ENCODE data around the gene GTF2B.

GRCh38 chr1:88877911-88878310 lies 13.5 kb downstream of the GTF2B start:
- no peak for TF ChIP-seq CTCF (conservative IDR thresholded peaks at IDR 0.05; ENCODE audit: low read depth, low read length)
- no peak for TF ChIP-seq FOS (IDR thresholded peaks at IDR 0.05; ENCODE audit: low read depth, low read length)
- TF ChIP-seq MXI1 (IDR thresholded peaks at IDR 0.05; ENCODE audit: borderline replicate concordance, low read depth, low read length), result no peak
- TF ChIP-seq SMC3 (IDR thresholded peaks at IDR 0.05; ENCODE audit: low read depth, low read length), result no peak
- TF ChIP-seq MAZ (IDR thresholded peaks at IDR 0.05; ENCODE audit: borderline replicate concordance, low read depth, low read length), result no peak
- no peak for TF ChIP-seq RAD21 (IDR thresholded peaks at IDR 0.05; ENCODE audit: low read length)
- TF ChIP-seq POLR2A (IDR thresholded peaks at IDR 0.05; ENCODE audit: low read depth, low read length), result no peak
- TF ChIP-seq CEBPB (IDR thresholded peaks at IDR 0.05; ENCODE audit: low read depth, low read length), result no peak
- TF ChIP-seq CHD1 (IDR thresholded peaks at IDR 0.05; ENCODE audit: low read depth, low read length), result no peak
- no peak for TF ChIP-seq RFX5 (IDR thresholded peaks at IDR 0.05; ENCODE audit: low read depth, low read length)
- no peak for TF ChIP-seq MAFK (IDR thresholded peaks at IDR 0.05; ENCODE audit: low read depth, low read length)

Data from IMR-90 (cell line).